GM19239 (cell line): ENCODE data around the gene IL17RC.
"Not testable (repeated sequence)": the region's sequence is repeated elsewhere in the genome, so short reads cannot be mapped to it uniquely, and the experiment has no call there.

Experiments used
- DNase-seq: peaks from one replicate; pipeline ENCODE4 v3.0.0; 2011; ENCODE audit warnings: low spot score; ENCODE audit not compliant: insufficient read length
- FAIRE-seq: peaks from 2 replicates; lab custom pipeline; 2011; peaks lifted over from hg19 to GRCh38; lab: Jason Lieb, UNC

Gene IL17RC, protein sequence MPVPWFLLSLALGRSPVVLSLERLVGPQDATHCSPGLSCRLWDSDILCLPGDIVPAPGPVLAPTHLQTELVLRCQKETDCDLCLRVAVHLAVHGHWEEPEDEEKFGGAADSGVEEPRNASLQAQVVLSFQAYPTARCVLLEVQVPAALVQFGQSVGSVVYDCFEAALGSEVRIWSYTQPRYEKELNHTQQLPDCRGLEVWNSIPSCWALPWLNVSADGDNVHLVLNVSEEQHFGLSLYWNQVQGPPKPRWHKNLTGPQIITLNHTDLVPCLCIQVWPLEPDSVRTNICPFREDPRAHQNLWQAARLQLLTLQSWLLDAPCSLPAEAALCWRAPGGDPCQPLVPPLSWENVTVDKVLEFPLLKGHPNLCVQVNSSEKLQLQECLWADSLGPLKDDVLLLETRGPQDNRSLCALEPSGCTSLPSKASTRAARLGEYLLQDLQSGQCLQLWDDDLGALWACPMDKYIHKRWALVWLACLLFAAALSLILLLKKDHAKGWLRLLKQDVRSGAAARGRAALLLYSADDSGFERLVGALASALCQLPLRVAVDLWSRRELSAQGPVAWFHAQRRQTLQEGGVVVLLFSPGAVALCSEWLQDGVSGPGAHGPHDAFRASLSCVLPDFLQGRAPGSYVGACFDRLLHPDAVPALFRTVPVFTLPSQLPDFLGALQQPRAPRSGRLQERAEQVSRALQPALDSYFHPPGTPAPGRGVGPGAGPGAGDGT

DNA sequence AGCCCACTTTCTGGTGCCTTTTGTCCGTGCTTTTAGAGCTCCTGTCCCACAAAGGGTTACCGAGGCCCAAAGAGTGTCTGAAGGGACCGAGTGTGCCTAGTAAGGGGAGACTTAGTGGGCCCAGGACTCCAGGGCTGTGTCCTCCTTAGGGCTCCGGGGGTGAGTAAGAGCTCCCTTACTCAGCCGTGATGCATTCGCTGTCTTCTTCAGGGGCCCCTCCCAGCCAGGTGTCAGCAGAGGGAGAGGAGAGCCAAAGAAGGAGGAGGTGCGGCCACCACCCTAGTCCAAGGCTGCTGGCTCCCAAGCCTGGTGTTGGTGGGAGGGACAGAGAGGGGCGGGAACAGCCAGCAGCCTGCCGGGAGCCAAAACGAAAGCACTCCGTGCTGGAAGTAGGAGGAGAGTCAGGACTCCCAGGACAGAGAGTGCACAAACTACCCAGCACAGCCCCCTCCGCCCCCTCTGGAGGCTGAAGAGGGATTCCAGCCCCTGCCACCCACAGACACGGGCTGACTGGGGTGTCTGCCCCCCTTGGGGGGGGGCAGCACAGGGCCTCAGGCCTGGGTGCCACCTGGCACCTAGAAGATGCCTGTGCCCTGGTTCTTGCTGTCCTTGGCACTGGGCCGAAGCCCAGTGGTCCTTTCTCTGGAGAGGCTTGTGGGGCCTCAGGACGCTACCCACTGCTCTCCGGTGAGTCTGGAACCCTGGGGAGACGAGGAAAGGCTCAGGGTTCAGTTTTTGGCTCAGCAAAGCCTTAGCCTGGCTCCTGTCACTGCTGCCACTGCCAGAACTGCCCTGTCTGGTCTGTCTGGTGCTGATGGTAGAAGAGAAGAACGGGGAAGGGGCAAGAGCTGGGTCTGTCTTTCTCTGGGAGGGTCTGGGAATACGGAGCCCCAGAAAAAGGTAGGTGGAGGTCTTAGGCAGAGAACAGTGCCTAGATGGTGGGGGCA lies at the start of gene IL17RC:
IL17RC (plus strand) TSS at position 365 of the 947 bp plus-strand sequence; CDS start at position 583, 218 bp downstream.
- FAIRE-seq (no peak), DNase-seq (no peak)

DNA sequence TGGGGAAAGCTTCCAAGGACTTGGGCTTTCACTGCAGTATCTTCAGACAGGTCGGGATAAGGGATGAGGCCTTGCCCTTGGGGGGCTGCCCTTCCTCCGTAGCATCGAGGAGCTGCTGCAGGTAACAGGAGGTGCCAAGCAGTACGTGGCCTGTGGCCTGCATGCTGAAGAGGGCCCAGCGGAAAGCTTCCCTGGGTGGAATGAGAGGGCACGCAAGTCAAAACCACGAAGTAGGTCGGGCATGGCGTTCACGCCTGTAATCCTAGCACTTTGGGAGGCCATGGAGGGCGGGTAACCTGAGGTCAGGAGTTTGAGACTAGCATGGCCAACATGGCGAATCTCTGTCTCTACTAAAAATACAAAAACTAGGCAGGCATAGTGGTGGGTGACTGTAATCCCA lies 49.8 kb upstream of the IL17RC start:
- FAIRE-seq (no peak), DNase-seq (no peak)

DNA sequence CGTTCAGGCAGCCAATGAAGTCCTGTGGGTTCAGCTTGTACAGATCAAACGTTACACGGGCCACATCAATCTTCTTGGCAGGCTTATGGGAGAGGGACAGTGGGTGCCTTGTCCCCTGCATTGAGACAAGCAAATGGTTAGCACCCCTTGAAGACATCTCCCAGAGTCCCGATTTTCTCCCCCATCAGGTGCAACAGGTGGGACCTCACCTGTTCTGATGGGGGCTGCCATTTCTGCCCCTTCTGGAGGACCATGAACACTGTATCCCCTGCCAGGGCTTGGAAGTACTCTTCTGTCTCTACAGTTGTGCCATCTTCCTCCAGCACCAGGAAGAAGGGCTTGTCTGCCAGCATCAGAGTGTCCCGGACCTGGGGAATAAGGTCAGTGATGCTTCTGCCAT lies 46.9 kb upstream of the IL17RC start:
- FAIRE-seq: no peak
- no peak for DNase-seq

DNA sequence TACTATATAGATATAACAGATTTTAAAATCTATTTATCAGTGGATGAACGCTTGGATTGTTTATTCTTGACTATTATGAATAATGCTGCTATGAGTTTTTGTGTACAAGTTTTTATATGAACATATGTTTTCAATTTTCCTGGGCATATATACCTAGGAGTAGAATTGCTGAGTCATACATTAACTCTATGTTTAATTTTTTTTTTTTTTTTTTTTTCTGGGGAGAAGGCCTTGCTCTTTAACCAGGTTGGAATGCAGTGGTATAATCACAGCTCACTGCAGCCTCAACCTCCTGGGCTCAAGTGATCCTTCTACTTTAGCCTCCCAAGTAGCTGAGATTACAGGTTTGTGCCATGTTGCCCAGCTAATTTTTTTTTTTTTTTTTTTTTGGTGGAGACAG lies 45.9 kb upstream of the IL17RC start:
- FAIRE-seq (no peak), DNase-seq (no peak)

DNA sequence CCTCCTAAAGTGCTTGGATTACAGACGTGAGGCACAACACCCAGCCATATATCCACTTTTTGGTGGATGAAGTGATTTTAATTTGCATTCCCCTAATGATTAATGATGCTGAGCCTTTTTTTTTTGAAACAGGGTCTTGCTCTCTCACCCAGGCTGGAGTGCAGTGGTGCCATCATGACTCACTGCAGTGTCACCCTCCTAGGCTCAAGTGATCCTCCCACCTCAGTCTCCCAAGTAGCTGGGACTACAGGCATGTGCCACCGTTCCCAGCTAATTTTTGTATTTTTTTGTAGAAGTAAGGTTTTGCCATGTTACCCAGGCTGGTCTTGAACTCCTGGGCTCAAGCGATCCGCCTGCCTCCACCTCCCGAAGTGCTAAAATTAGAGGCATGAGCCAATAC lies 44.8 kb upstream of the IL17RC start:
- DNase-seq, FAIRE-seq: not testable (repeated sequence)

DNA sequence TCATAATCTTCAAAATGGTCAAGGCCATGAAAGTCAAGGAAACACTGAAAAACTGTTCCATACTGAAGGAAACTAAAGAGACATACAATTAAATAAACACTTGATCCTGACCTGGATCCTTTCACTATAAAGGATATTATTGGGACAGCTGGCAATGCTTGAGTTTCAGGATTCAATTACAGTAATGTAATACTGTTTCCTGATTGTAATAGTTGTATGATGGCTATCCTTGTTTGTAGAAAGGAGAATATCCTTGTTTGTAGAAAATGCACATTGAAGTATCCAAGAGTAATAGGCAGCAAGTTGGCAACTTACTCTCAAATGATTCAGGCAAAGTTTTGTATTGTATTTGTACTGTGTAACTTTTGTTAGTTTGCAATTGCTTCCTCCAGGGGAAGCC lies 41.5 kb upstream of the IL17RC start:
- DNase-seq: no peak
- FAIRE-seq: no peak

DNA sequence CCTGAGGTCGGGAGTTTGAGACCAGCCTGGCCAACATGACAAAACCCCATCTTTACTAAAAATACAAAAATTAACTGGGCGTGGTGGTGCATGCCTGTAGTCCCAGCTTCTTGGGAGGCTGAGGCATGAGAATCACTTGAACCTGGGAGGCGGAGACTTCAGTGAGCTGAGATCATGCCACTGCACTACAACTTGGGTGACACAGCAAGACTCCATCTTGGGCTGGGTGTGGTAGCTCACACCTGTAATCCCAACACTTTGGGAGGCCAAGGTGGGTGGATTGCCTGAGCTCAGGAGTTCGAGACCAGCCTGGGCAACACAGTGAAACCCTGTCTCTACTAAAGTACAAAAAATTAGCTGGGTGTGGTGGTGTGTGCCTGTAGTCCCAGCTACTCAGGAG lies 40.6 kb upstream of the IL17RC start:
- not testable (repeated sequence) for FAIRE-seq

DNA sequence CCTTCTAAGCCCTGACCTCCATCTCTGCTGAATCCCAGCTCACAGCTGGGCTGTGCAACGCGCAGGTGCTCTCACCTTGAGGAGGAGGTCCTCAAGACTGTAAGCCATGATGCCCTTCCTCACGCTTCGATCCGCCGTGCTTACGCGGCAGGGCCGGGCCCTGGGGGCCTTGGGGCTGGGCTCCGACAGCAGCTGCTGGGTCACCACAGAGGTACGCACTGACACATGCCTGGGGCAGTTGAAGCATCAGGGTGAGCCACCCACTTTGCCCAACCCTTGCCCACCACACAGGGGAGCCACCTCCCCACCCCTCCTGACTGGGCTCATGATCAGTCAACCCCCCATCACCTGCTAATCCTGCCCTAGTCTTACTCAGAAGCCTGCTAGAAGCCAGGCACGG lies 39.9 kb upstream of the IL17RC start:
- DNase-seq: no peak
- FAIRE-seq: no peak

More for the DNA sequence above, 40.6 kb upstream of the IL17RC start:
- not testable (repeated sequence) for DNase-seq

DNA sequence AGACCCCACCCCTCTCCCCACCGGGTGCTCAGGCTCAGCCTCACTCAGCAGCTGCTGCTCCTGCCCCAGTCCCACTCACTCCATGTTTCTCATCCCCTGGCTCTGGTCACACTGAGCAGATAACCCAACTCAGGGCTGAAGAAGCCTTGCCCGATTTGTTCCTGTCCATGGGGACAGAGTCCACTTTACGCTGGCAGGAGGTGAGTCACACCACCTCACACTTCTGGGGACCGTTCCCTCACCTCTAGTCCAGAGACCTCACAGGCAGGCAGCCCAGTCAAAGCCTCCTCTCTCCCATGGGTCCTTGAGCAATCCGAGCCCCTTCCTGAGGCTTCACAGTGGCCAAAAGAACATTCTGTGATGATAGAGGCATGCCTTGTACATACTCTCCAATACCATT lies 38.2 kb upstream of the IL17RC start:
- FAIRE-seq (no peak), DNase-seq (no peak)

DNA sequence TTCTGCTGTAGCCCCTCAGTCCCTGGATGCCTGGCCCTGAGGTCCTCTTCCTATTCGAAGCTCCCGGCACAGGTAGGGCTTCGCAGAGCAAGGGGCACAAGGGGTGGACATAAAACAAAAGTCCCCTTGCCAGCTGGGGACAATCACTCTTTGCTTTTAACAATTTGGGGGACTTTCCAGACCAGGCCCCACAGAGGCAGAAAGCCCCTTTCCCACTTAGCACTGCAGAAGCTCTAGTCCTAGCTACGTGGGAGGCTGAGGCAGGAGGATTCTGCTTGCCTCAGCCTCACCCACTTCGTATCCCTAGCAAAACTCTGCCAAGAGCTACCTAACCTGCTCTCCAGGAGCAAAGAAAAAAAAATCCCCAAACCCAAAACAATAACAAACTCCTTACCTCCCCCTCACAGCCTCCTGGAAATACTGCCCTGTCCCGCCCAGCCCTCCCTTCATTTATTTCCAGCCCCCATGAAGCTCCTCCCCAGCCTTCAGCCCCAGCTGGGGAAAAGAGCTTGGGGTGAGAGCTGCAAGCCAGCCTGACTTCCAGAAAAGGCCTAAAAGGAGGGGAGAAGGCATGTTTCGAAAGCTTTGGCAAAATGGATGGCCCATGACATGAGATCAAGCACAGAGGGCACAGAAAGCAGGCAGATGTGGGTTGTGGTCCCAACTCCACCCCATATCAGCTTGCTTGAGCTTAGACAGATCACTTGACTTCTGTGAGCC lies 36.9 kb upstream of the IL17RC start, which contains the start of gene CIDEC:
CIDEC (minus strand) TSS at position 424 of the 720 bp plus-strand sequence. CDS start 1,767 bp downstream, outside the sequence.
- FAIRE-seq (no peak), DNase-seq (no peak)

DNA sequence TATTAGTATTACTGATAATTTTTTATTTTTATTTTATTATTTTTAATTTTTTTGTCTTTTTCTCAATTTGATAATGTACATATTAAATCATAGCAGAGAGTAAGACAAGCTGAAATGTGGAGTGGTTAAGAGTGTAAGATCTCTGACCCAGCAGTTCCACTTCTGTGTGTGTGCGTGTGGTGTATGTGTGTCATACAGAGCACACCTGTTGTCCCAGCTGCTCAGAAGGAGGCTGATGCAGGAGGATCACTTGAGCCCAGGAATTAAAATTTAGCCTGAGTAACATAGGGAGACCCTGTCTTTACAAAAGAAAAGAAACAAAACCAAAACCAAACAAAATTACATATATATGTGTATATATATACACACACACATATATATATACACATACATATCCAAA lies 35.5 kb upstream of the IL17RC start:
- FAIRE-seq: no peak
- no peak for DNase-seq

DNA sequence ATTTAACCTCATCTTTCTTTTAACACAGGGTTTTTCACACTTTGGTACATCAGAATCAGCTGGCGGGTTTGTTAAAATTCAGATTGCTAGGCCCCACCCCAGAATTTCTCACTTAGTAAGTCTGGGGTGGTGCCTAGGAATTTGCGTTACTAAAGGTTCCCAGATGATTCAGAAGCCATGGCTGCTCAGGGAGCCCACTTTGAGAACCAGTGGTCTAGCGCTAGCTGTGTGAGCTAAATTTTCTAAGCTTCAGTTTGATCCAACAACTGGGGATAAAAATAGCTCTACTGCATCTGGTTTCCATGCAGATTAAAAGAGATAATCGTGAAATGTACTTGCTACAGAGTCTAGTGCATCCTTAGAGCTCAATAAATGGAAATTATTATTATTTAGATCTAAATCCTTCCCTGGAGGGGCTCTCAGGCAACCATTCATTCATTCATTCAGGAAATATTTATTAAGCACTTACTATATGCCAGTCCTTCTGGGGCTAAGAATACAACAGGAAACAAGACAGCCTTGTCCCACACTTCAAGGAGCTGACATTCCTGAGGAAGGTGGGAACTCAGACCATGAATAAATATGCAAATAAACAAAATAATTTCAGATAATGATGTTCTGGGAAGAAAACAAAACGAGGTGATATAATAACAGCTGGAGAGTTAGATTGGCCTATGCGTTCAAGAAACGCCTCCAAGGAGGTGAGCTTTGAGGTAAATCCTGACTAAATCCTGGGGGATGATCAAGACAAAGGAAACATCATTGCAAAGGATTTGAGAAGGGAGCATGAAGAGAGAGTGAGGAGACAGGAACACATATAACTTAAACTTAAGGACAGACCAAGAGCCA lies 33.0 kb upstream of the IL17RC start:
- FAIRE-seq (no peak), DNase-seq (no peak)

DNA sequence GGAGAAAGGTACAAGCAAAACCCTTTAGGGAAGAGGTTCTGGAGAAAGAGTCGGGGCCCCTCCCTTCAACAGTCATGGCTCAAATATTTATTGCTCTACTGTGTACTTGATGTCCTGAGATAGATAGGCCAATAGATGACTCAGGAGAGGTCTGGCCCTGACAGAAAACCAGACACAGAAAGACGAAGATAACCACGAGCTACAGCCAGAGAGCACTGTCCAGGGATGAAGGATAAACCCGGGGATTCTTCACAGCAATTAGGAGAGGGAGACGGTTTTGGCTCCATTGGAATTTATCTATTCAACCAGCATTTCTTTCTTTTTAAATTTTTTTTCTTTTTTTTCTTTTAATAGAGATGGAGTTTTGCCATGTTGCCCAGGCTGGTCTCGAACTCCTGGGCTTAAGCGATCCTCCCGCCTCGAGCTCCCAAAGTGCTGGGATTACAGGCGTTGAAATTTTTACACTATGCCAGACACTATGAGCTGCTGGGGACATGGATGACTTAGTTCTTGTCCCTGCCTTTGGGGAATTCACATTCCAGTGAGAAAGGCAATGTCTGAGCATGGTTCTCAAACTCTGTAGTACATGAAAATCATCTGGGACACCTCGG lies 32.2 kb upstream of the IL17RC start:
- no peak for FAIRE-seq
- no peak for DNase-seq

DNA sequence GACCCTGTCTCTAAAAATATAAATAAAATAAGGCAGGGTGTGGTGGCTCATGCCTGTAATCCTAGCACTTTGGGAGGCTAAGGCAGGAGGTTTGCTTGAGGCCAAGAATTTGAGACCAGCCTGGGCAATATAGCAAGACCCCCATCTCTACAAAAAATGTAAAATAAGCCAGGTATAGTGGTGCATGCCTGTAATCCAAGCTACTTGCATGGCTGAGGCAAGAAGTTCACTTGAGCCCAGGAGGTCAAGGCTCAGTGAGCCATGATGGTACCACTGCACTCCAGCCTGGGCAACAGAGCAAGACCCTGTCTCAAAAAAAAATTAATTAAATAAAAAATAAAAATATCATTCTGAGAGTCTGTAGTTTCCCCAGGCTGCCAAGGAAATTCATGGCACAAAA lies 30.6 kb upstream of the IL17RC start:
- FAIRE-seq: no peak
- DNase-seq: no peak

DNA sequence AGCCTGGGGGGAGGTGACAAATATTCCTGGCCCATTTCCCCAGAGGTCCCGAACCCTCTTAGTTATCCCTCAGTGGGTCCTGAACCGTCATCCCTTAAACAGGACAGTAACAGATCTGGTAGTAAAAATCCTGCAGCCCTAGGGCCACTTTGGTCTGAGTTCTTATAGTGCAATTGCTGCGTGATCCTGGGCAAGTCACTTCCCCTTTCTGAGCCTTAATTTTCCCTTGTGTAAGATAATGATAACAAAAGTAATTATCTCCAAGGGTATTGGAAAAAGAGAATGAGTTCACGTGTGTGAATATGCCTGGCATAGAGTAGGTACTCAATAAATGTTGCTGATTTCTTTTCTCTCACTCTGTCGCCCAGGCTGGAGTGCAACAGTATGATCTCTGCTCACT lies 29.4 kb upstream of the IL17RC start:
- no peak for DNase-seq
- FAIRE-seq: no peak

DNA sequence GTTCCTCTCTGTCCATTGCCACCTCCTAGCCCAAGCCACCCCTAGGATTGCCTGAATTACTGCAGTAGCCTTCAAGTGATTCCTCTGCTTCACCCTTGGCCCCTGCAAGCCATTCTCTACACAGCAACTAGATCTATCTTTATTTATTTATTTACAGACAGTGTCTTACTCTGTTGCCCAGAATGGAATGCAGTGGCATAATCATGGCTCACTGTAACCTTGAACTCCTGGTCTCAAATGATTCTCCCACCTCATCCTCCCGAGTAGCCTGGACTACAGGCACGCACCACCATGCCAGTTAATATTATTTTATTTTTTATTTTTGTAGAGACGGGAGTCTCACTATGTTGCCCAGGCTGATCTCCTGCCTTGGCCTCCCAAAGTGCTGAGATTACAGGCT lies 28.4 kb upstream of the IL17RC start:
- FAIRE-seq: no peak
- DNase-seq: no peak

DNA sequence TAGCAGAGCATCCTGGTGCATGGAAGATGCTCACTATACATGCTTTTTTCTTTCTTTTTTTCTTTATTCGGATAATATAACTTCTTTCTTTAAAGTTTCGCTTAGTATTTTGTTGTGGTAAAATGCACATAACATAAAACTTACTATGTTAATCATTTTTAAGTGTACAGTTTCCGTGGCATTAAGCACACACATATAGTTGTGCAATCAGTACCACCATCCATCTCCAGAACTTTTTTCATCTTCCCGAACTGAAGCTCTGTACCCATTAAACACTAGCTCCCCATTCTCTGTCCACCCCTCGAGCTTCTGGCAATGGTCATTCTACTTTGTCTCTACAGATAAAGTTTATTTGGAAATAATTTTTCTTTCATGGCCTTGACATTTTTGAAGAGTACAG lies 27.5 kb upstream of the IL17RC start:
- FAIRE-seq (no peak), DNase-seq (no peak)

DNA sequence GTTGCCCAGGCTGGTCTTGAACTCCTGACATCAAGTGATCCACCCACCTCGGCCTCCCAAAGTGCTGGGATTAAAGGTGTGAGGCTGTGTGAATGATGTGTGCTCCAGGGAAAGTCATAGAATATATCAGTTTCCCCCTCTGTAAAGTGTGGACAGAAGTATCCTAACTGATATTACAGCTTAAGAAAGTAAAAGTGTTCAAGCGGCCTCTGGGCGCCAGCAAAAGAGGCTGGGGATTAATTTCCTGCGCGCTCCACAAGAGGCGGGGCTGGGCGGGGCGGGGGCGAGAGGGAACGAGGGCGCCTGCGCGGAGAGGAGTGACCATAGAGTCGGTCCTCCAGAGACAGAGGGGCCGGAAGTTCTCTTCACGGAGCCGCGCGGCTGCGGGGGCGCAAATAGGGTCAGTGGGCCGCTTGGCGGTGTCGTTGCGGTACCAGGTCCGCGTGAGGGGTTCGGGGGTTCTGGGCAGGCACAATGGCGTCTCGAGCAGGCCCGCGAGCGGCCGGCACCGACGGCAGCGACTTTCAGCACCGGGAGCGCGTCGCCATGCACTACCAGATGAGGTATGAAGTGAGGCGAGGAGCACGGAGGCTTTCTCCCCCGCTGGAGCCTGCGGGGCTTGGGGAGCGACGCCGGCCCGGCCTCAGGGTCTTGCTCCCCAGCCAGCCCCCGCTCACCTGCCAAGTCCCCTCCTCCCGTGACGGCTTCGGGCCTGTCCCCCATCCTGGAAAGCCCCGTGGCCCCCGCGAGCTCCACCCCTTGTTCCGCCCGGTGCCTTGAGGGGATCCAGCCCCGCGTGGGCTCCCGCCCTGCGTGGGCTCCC lies 26.4 kb upstream of the IL17RC start, which contains the start of gene JAGN1:
JAGN1 (plus strand) TSS at position 362 of the 823 bp plus-strand sequence; CDS start at position 475, 113 bp downstream.
- DNase-seq: peak; percentile 82
- peak; percentile 59 for FAIRE-seq
